NOMO-1 treated with DMSO at 0.1 percent for 48 hours (cell line): ENCODE data around the gene PADI3.

ENCODE experiments used
- DNase-seq: peaks from one replicate; lab custom pipeline; 2025; ENCODE audit not compliant: unreplicated experiment; lab: John Stamatoyannopoulos, UW

Gene PADI3

GRCh38 chr1:17295292-17295691 lies 46.4 kb downstream of the PADI3 start:
- no peak for DNase-seq

GRCh38 chr1:17296086-17296485 lies 47.2 kb downstream of the PADI3 start:
- no peak for DNase-seq

GRCh38 chr1:17297991-17298390 lies 49.1 kb downstream of the PADI3 start:
- DNase-seq = no peak

- DNase-seq = no peak
These were observed 52.9 kb downstream of the PADI3 start for GRCh38 chr1:17301767-17302166.

- peak; percentile 72 for DNase-seq
These were observed 55.4 kb downstream of the PADI3 start for GRCh38 chr1:17304151-17304825.

- no peak for DNase-seq
These were observed 55.9 kb downstream of the PADI3 start for GRCh38 chr1:17304826-17305175.

- DNase-seq = no peak
These were observed 56.7 kb downstream of the PADI3 start for GRCh38 chr1:17305576-17306095.

GRCh38 chr1:17306407-17306806 lies 57.5 kb downstream of the PADI3 start:
- no peak for DNase-seq

- no peak for DNase-seq
These were observed 58.0 kb downstream of the PADI3 start for GRCh38 chr1:17306921-17307320.

GRCh38 chr1:17307329-17307728 lies 58.4 kb downstream of the PADI3 start:
- DNase-seq = no peak

- peak; percentile 48 for DNase-seq
These were observed 59.0 kb downstream of the PADI3 start, which contains the start of gene PADI4 for GRCh38 chr1:17307946-17308345. Gene PADI4 (plus strand): TSS chr1:17308197. CDS start chr1:17308223, 26 bp downstream.

- peak; percentile 44 for DNase-seq
These were observed 59.7 kb downstream of the PADI3 start for GRCh38 chr1:17308593-17308992.

- no peak for DNase-seq
These were observed 60.6 kb downstream of the PADI3 start for GRCh38 chr1:17309426-17310067.

- DNase-seq = no peak
These were observed 61.3 kb downstream of the PADI3 start for GRCh38 chr1:17310068-17310640.

GRCh38 chr1:17313530-17314309 lies 64.8 kb downstream of the PADI3 start:
- DNase-seq = no peak

- DNase-seq = no peak
These were observed 65.6 kb downstream of the PADI3 start for GRCh38 chr1:17314491-17314971.

GRCh38 chr1:17315542-17316130 lies 66.7 kb downstream of the PADI3 start:
- DNase-seq = no peak

GRCh38 chr1:17316704-17317103 lies 67.8 kb downstream of the PADI3 start:
- no peak for DNase-seq

- no peak for DNase-seq
These were observed 69.4 kb downstream of the PADI3 start for GRCh38 chr1:17318262-17318661.

- no peak for DNase-seq
These were observed 70.9 kb downstream of the PADI3 start for GRCh38 chr1:17319561-17320350.
